NCI-H128 (cell line): ENCODE results near the gene F5.
"Not testable (repeated sequence)": the region's sequence is repeated elsewhere in the genome, so short reads cannot be mapped to it uniquely, and the experiment has no call there.

ENCODE experiments used
- DNase-seq: peaks from one replicate; lab custom pipeline; 2025; ENCODE audit not compliant: unreplicated experiment; lab: John Stamatoyannopoulos, UW

Gene F5

DNA sequence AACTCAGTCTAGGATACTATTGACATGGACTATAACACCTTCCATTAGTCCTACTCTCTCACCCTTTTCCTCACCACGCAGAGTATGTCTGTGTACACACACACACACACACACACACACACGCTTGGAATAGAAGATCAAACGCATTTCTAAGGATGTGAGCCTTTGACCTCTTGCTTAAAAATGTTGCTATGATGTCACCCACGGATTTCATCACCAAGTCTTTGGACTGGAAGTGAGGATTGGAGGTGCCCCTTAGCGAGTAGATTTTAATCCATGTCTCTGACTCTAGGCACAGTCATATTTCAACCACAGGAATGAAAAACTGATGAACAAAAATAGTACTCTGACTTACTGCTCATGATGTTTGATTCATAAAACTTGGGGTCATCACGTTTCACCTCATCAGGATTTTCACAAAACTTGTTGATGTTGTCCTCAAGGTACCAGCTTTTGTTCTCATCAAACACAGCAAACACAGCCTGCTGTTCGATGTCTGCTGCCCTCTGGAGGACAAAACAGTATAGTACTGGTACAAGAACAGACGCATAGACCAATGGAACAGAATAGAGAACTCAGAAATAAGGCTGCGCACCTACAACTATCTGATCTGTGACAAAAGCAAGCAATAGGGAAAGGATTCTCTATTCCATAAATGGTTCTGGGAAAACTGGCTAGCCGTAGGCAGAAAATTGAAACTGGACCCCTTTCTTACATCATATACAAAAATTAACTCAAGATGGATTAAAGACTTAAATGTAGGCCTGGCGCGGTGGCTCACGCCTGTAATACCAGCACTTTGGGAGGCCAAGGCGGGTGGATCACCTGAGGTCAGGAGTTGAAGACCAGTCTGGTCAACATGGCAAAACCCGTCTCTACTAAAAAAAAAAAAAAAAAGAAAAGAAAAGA is 39.9 kb downstream of the F5 start:
- peak; percentile 70 for DNase-seq

- no peak for DNase-seq
These were observed 40.8 kb downstream of the F5 start for GRCh38 chr1:169545472-169545871.

DNA sequence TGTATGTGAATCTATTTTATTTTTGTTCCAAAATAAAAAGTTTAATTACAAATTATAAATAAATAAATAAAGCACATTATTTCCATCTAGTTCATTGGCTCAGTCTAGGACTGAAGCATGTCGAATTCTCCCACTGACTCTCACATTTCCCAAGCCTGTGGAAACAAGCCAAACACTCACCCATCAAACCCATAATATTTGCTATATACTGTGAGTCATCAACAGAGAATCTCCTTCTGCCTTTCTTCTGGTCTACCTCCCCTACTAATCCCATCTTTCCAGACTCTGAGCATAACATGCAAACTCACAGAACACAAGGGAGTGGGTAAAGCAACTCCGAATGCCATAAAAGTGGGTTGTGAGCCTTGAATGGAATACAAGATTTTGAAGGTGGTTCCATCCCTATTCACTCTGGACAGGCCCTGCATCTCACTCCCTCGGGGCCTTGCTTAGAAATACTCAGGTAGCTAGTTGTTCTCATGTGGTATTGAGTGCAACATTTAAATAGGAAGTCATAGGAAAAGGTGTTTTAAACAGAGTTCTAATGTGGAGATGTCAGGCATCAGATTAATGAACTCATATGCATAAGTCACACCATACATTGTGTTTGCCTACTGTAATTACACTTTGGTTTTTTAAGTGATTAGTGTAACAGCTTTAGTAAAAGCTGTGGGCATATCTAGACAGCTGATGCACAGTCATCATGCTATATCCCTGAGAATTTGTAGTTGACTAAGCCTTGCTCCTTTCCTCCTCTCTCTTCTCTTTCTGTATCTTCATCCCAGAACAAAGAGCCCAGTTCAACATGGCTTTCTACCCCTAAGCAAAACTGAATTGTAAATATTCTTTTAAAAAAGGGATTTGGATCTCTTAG is 47.0 kb downstream of the F5 start:
- no peak for DNase-seq

GRCh38 chr1:169534653-169535052 is 51.6 kb downstream of the F5 start:
- DNase-seq: no peak

DNA sequence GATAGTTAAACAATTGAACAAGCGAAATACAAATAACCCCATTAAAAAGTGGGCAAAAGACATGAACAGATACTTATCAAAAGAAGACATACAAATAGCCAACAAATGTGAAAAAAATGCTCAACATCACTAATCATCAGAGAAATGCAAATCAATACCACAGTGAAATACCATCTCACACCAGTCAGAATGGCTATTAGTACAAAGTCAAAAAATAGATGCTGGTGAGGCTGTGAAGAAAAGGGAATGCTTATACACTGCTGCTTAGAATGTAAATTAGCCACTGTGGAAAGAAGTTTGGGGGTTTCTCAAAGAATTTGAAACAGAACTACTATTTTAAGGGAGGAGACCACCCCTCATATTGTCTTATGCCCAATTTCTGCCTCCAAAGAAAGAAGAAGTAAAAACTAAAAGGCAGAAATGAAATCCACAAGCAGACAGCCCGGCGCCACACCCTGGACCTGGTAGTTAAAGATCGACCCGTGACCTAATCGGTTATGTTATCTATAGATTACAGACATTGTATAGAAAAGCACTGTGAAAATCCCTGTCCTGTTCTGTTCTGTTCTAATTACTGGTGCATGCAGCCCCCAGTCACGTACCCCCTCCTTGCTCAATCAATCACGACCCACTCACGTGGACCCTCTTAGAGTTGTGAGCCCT is 52.6 kb downstream of the F5 start:
- not testable (repeated sequence) for DNase-seq

- DNase-seq: no peak
These were observed 55.8 kb downstream of the F5 start for GRCh38 chr1:169530448-169530847.

GRCh38 chr1:169529068-169529642 is 57.1 kb downstream of the F5 start:
- no peak for DNase-seq

DNA sequence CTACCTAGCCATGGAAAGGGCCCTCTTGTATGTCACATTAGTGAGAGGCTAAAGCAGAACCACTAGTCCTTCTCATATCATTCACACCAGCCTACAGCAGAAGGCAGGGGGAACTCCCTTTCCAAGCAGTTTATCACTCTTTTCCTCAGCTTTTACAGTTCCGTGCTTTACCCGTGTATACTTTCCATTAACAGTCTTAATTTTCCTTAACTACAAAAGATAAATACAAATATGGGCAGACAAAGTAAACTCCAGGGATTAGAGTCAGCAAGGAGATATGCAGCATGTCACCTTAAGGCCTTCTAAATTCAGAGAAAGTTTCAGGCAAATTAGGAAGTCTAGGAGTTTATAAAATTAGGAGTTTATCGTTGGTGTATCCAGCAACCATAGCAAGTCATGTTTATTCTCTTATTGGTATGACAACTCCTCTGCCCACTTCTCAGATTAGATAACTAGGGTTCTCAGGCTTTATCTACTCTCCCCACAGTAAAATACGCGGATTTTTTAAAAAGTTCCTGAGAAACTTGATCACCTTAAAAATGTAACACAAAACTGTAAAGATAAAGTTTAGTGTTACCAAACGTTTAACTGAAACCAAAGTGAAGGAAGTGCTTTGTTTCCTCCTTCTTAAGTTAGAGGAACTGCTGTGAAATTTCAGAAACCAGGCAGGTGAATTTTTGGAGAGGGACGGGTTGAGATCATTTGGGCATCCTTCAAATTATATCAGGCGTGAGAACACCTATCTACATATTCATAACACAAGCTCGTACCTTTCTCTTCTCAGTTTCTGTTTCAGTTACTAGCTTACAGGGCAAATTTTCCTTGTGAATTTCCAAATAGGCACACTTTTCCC is 57.8 kb downstream of the F5 start:
- DNase-seq: no peak

GRCh38 chr1:169527451-169528214 is 58.6 kb downstream of the F5 start:
- no peak for DNase-seq

DNA sequence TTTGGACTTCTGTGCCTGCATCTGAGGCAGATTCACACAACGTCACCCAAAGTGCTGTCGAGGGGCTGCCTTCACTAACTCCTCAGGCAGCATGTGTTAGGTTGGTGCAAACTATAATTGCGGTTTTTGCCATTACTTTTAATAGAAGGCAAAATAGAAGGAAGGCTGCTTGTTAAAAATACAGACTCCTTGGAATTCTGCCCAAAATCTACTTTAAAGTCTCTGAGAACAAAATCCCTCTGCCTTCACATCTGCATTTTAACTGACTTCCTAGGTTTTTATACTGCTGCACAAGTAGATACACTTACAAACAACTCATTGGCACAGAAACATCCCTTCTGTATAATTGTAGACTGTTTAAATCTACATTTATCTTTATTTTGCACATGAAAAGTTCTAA is 59.3 kb downstream of the F5 start:
- no peak for DNase-seq

DNA sequence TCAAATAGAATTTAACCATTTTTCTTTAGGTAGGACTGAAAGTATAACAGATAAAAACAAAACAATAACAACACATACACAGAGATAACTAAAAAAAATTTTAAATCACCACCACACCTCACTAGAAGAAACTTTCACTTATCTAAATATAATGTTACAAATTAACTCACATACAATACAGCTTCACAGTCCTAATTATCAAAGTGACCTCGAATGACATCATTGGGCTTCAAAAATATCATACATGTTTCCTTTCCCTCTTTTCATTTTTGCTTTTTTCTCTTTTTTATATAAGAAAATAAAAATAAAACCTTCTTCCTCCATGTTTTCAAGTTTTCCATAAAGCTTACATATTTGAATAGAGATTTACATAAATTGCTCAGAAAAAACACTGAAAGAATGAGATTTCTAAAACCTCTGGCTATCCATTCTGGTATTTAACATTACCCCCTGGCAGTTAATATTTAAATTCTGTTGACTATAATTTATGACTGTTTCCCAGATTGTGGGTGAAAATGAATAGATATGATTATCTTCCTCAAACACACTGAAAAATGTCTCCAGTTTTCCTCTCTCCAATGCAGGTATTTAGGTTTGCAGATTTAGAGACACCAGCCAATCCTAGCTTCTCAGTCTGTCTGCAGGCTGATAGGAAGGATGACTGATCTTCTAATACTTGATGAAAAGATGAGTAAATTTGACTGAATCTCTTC is 60.0 kb downstream of the F5 start:
- no peak for DNase-seq

DNA sequence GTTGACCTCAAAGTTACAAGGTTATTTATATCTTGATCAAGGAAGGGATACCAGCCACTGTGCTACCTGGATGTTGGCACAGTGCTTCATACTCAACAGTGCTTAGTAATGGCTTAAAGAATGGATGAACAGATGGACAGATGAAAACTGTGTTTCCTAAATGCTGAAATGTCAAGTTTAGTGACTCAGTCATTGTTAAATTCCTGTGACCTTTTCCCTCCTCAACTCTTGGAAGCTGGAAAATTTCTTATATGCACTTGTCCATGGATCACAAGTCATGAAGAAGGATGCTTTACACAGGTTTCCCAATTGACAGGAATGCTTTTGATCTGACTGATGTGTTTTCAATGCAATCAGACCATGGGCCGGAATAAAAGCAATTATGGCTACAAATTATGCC is 60.9 kb downstream of the F5 start:
- no peak for DNase-seq

DNA sequence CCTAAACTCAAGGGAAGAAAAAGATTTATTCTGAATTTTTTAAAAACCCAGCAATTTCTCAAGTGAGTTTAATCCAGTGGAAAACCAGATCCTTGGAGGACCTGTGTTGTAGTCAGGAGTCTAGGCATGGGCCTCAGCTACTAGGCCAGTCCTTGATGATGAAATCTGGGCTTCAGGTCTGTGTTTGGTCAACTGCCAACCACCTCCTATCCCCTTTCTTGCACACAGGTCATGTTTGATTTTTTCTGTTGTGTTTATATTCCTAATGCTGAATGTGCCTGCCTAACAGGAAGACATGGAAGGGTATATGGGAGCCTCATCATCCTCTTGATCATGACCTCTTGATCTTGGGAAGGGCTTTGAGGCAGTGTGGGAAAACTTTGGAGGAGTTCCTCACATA is 62.4 kb downstream of the F5 start:
- DNase-seq: no peak

GRCh38 chr1:169521226-169521625 is 65.1 kb downstream of the F5 start:
- DNase-seq: no peak

DNA sequence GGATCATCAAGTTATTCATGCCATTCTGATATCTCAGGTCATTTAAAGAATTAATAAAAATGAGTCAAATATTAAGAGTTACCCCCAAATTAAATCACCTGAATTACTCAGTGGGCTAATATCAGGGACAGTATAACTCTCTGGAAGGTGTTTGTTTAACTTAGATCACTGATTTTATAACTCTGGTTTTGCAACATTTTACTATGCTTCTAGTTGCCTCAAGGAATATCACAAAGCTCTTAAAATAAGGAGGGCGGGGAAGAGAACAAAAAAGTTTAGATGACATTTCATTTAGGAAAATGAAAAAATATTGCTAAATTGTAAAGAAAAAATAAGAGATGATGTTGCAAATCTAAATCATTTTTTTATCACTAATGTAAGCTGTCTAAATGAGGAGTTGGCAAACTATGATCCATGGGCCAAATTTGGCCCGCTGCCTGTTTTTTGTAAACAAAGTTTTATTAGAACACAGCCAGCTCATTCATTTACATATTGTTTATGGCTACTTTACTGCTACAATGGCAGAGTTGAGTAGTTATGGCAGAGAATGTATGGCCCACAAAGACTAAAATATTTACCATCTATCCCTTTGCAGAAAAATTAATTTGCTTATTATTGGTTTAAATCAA is 68.6 kb downstream of the F5 start:
- DNase-seq: no peak

- no peak for DNase-seq
These were observed 70.6 kb downstream of the F5 start for GRCh38 chr1:169515641-169516040.

- no peak for DNase-seq
These were observed 71.6 kb downstream of the F5 start for GRCh38 chr1:169514566-169515270.

GRCh38 chr1:169513208-169513607 is 73.1 kb downstream of the F5 start:
- no peak for DNase-seq
